Activated CD8-positive, alpha-beta T cell treated with anti-CD3 and anti-CD28 coated beads, Interleukin-2, amount 10 ng/mL, durations not matched to agents 7 days and 5 days (primary cell): ENCODE results near the gene MYO19. TPM values are rescaled to one million over a fixed set of nuclear protein-coding genes. Genes with fewer than 3 reads are reported as not detected.
"Not testable (repeated sequence)": the region's sequence is repeated elsewhere in the genome, so short reads cannot be mapped to it uniquely, and the experiment has no call there.

Experiments used
- ATAC-seq: fragments of 150-1000 bp; cut with Tn5 transposase; one replicate; pipeline ENCODE4 v1.10.0; 2021; ENCODE audit warnings: moderate library complexity
- CTCF ChIA-PET: fragments of 350-600 bp; sonication (Branson Sonifier 250); formaldehyde crosslinking; loops from one replicate; lab custom pipeline; 2021; ENCODE audit warnings: antibody characterized with exemption; lab: Charles Lee
- POLR2A ChIA-PET: fragments of 350-600 bp; sonication (Branson Sonifier 250); formaldehyde crosslinking; loops from one replicate; lab custom pipeline; 2021; ENCODE audit warnings: antibody characterized with exemption; lab: Charles Lee
- DNase-seq: peaks from one replicate; pipeline ENCODE4 v3.0.0-alpha.2; 2020
- H3K27ac Mint-ChIP-seq: one replicate; pipeline ENCODE4 v1.8.0; 2021; ENCODE audit warnings: mild to moderate bottlenecking, mixed read lengths
- H3K27me3 Mint-ChIP-seq: one replicate; pipeline ENCODE4 v1.8.0; 2021; ENCODE audit warnings: low read depth, mixed read lengths
- H3K36me3 Mint-ChIP-seq: one replicate; pipeline ENCODE4 v1.8.0; 2021; ENCODE audit warnings: low read depth, mixed read lengths
- H3K4me1 Mint-ChIP-seq: one replicate; pipeline ENCODE4 v1.8.0; 2021; ENCODE audit warnings: low read depth, mixed read lengths
- H3K4me3 Mint-ChIP-seq: one replicate; pipeline ENCODE4 v1.8.0; 2021; ENCODE audit warnings: mild to moderate bottlenecking, mixed read lengths
- H3K9me3 Mint-ChIP-seq: one replicate; pipeline ENCODE4 v1.8.0; 2022; ENCODE audit warnings: mixed read lengths; ENCODE audit not compliant: insufficient read depth
- total RNA-seq, 2 experiments: library from RNA; stranded (reverse); gene quantifications; one replicate each; pipeline ENCODE4 v1.2.3, GENCODE V29; 2021

MYO19 gene
- total RNA-seq, 2 experiments from 2014 or later, result 136 to 142 TPM

- CTCF ChIA-PET, result no interaction called here
- no peaks in the 10 kb centered on the region for H3K9me3 Mint-ChIP-seq
- H3K27ac Mint-ChIP-seq, result no peak overlapping the region
- no peak for DNase-seq
- no peaks in the 10 kb centered on the region for H3K4me1 Mint-ChIP-seq
- ATAC-seq, result no peak
- POLR2A ChIA-PET, result no interaction called here
- H3K36me3 Mint-ChIP-seq, result no peaks in the 10 kb centered on the region
- H3K4me3 Mint-ChIP-seq, result no peak overlapping the region
- peaks cover 21% of the 10 kb centered on the region for H3K27me3 Mint-ChIP-seq
Measured at GRCh38 chr17:36460265-36460937, 74.3 kb downstream of the MYO19 start.

- POLR2A ChIA-PET, result no interaction called here
- DNase-seq (no peak), ATAC-seq (no peak)
- no peaks in the 10 kb centered on the region for H3K9me3 Mint-ChIP-seq
- CTCF ChIA-PET, result no interaction called here
- H3K4me1 Mint-ChIP-seq, result no peaks in the 10 kb centered on the region
- H3K36me3 Mint-ChIP-seq, result no peaks in the 10 kb centered on the region
- H3K4me3 Mint-ChIP-seq, result no peak overlapping the region
- H3K27ac Mint-ChIP-seq, result no peak overlapping the region
- peaks cover 16% of the 10 kb centered on the region for H3K27me3 Mint-ChIP-seq
Measured at GRCh38 chr17:36459601-36460000, 75.1 kb downstream of the MYO19 start.

- CTCF ChIA-PET, result no interaction called here
- no peak overlapping the region for H3K27ac Mint-ChIP-seq
- no peaks in the 10 kb centered on the region for H3K9me3 Mint-ChIP-seq
- DNase-seq (no peak), ATAC-seq (no peak)
- no peaks in the 10 kb centered on the region for H3K36me3 Mint-ChIP-seq
- POLR2A ChIA-PET, result no interaction called here
- no peak overlapping the region for H3K4me3 Mint-ChIP-seq
- H3K4me1 Mint-ChIP-seq, result no peaks in the 10 kb centered on the region
- H3K27me3 Mint-ChIP-seq, result peaks cover 16% of the 10 kb centered on the region
Measured at GRCh38 chr17:36459045-36459444, 75.6 kb downstream of the MYO19 start.

- ATAC-seq, CTCF ChIA-PET, H3K36me3 Mint-ChIP-seq, DNase-seq, POLR2A ChIA-PET, H3K27ac Mint-ChIP-seq, H3K4me1 Mint-ChIP-seq, H3K4me3 Mint-ChIP-seq, H3K9me3 Mint-ChIP-seq: not testable (repeated sequence)
- H3K27me3 Mint-ChIP-seq, result peaks cover 16% of the 10 kb centered on the region
Measured at GRCh38 chr17:36457701-36458100, 77.0 kb downstream of the MYO19 start.

GRCh38 chr17:36452888-36453287 is 81.8 kb downstream of the MYO19 start:
- POLR2A ChIA-PET, H3K4me1 Mint-ChIP-seq, H3K4me3 Mint-ChIP-seq, H3K9me3 Mint-ChIP-seq, ATAC-seq, DNase-seq, CTCF ChIA-PET, H3K27ac Mint-ChIP-seq, H3K36me3 Mint-ChIP-seq, H3K27me3 Mint-ChIP-seq: not testable (repeated sequence)

GRCh38 chr17:36449997-36450396 is 84.7 kb downstream of the MYO19 start:
- H3K4me1 Mint-ChIP-seq, DNase-seq, H3K4me3 Mint-ChIP-seq, H3K27ac Mint-ChIP-seq, POLR2A ChIA-PET, H3K27me3 Mint-ChIP-seq, ATAC-seq, H3K9me3 Mint-ChIP-seq, H3K36me3 Mint-ChIP-seq, CTCF ChIA-PET: not testable (repeated sequence)

Other genes with a start within 250 kb of the MYO19 start
- not detected for gene TBC1D3G, start 211.0 kb downstream of the MYO19 start, total RNA-seq
- gene TBC1D3H, start 146.4 kb downstream of the MYO19 start, total RNA-seq, result not detected
- 10 to 100 TPM; 32.2 to 33.7 TPM for gene ZNHIT3, start 48.2 kb downstream of the MYO19 start, total RNA-seq
- gene PIGW, start 119 bp upstream of the MYO19 start, total RNA-seq, result 10 to 100 TPM in 1 of 2 experiments, 1 to 10 TPM in 1; 8.0 to 11.7 TPM
- 100 to 1,000 TPM; 112 to 122 TPM for gene GGNBP2, start 10.1 kb upstream of the MYO19 start, total RNA-seq
- gene DHRS11, start 57.0 kb upstream of the MYO19 start, total RNA-seq, result 1 to 10 TPM; 4.7 to 5.0 TPM
- 10 to 100 TPM; 10.7 to 13.1 TPM for gene MRM1, start 66.7 kb upstream of the MYO19 start, total RNA-seq